HepG2 (cell line): ENCODE data around the gene SNRNP35. TPM values are rescaled to one million over a fixed set of nuclear protein-coding genes. Genes with fewer than 3 reads are reported as not detected.
A peak's percentile ranks its signal among the peaks of the same experiment; 100 is the strongest.

Source experiments
- CBFB ChIP-seq: sonication (generic); formaldehyde crosslinking; IDR thresholded peaks from 2 replicates; pipeline ENCODE4 v1.4.0; 2020; ENCODE audit warnings: missing genetic modification reagents
- CCDC6 ChIP-seq: sonication (generic); formaldehyde crosslinking; IDR thresholded peaks from 2 replicates; pipeline ENCODE4 v1.8.1; 2022; ENCODE audit warnings: mild to moderate bottlenecking, missing genetic modification reagents, moderate library complexity
- DR1 ChIP-seq: sonication (generic); formaldehyde crosslinking; IDR thresholded peaks from 2 replicates; pipeline ENCODE4 v1.8.0; 2021; ENCODE audit warnings: mild to moderate bottlenecking, missing genetic modification reagents, inconsistent platforms
- HHEX ChIP-seq: IDR thresholded peaks from 2 replicates; pipeline ENCODE4 v1.6.1; 2016; ENCODE audit warnings: control low read depth
- HNRNPLL ChIP-seq: fragments of 200-400 bp; formaldehyde crosslinking; IDR thresholded peaks from 2 replicates; pipeline ENCODE4 v1.6.1; 2017; ENCODE audit warnings: mild to moderate bottlenecking, low read depth, low read length; ENCODE audit not compliant: poor library complexity, severe bottlenecking
- MTF1 ChIP-seq: sonication (generic); formaldehyde crosslinking; IDR thresholded peaks from 2 replicates; pipeline ENCODE4 v1.5.0; 2020; ENCODE audit warnings: missing genetic modification reagents
- NFIC ChIP-seq: IDR thresholded peaks from 2 replicates; pipeline ENCODE4 v1.6.1; 2012; ENCODE audit warnings: mild to moderate bottlenecking, low read length, inconsistent platforms
- NFKB2 ChIP-seq: sonication (generic); formaldehyde crosslinking; IDR thresholded peaks from 2 replicates; pipeline ENCODE4 v1.4.0; 2020; ENCODE audit warnings: missing genetic modification reagents, borderline replicate concordance
- NR2F2 ChIP-seq: IDR thresholded peaks from 2 replicates; pipeline ENCODE4 v1.6.1; 2012; ENCODE audit warnings: low read depth, inconsistent platforms, borderline replicate concordance
- POGZ ChIP-seq: sonication (generic); formaldehyde crosslinking; IDR thresholded peaks from 2 replicates; pipeline ENCODE4 v1.4.0; 2020; ENCODE audit warnings: mild to moderate bottlenecking, missing genetic modification reagents
- RORA ChIP-seq: sonication (generic); formaldehyde crosslinking; IDR thresholded peaks from 2 replicates; pipeline ENCODE4 v1.5.0; 2020; ENCODE audit warnings: mild to moderate bottlenecking, missing genetic modification reagents, moderate library complexity
- SMYD3 ChIP-seq: sonication (generic); formaldehyde crosslinking; IDR thresholded peaks from 2 replicates; pipeline ENCODE4 v1.8.1; 2023; ENCODE audit warnings: mild to moderate bottlenecking, missing genetic modification reagents
- SP2 ChIP-seq: sonication (generic); formaldehyde crosslinking; IDR thresholded peaks from 2 replicates; pipeline ENCODE4 v1.5.1; 2020; ENCODE audit warnings: mild to moderate bottlenecking, missing genetic modification reagents
- TCF7 ChIP-seq: sonication (generic); IDR thresholded peaks from 2 replicates; pipeline ENCODE4 v1.6.1; 2016; ENCODE audit warnings: antibody characterized with exemption, low read depth
- ZNF121 ChIP-seq: sonication (generic); formaldehyde crosslinking; IDR thresholded peaks from 2 replicates; pipeline ENCODE4 v1.5.0; 2020; ENCODE audit warnings: mild to moderate bottlenecking, missing genetic modification reagents
- ZNF296 ChIP-seq: sonication (generic); formaldehyde crosslinking; conservative IDR thresholded peaks from 2 replicates; pipeline ENCODE4 v1.5.0; 2020; ENCODE audit warnings: mild to moderate bottlenecking, missing genetic modification reagents
- ZNF317 ChIP-seq: sonication (generic); formaldehyde crosslinking; IDR thresholded peaks from 2 replicates; pipeline ENCODE4 v1.5.0; 2020; ENCODE audit warnings: mild to moderate bottlenecking, missing genetic modification reagents
- ZNF788 ChIP-seq: sonication (generic); formaldehyde crosslinking; IDR thresholded peaks from 2 replicates; pipeline ENCODE4 v1.5.0; 2020; ENCODE audit warnings: mild to moderate bottlenecking, missing genetic modification reagents, borderline replicate concordance
- polyA plus RNA-seq, 8 experiments: library from polyadenylated mRNA; depleted of rRNA in 3 of 8; stranded (reverse) in 7 of 8; unstranded in 1 of 8; fragments of >200 nt; fragmentation: Illumina TruSeq in 4 of 8; extraction: Trizol in 4 of 8; gene quantifications; 2 replicates each; pipeline versions ENCODE4 v1.2.1 to v1.2.3, GENCODE V29; 2011 to 2016; ENCODE audit warnings: low read depth in 4 of 8, missing spikeins in 1 of 8, mixed read lengths in 1 of 8; ENCODE audit not compliant: insufficient read depth in 1 of 8
- total RNA-seq, 5 experiments: library from RNA; depleted of rRNA; stranded (reverse); fragments of >200 nt; fragmentation: Illumina TruSeq; extraction: Trizol; gene quantifications; 2 replicates each; pipeline ENCODE4 v1.2.3, GENCODE V29; 2016; ENCODE audit warnings: low read depth in 1 of 5
- TF ChIP-seq, protein P1 (sequence below): sonication (generic); formaldehyde crosslinking; IDR thresholded peaks from 2 replicates; pipeline ENCODE4 v1.8.0; 2022; ENCODE audit warnings: missing genetic modification reagents, mild to moderate bottlenecking, moderate library complexity, borderline replicate concordance
- TF ChIP-seq, protein P2 (sequence below): sonication (generic); formaldehyde crosslinking; IDR thresholded peaks from 2 replicates; pipeline ENCODE4 v1.5.0; 2020; ENCODE audit warnings: mild to moderate bottlenecking, missing genetic modification reagents, borderline replicate concordance
- TF ChIP-seq, protein P3 (sequence below): sonication (generic); formaldehyde crosslinking; IDR thresholded peaks from 2 replicates; pipeline ENCODE4 v1.8.0; 2022; ENCODE audit warnings: mild to moderate bottlenecking, missing genetic modification reagents, borderline replicate concordance
- TF ChIP-seq, protein P4 (sequence below): sonication (generic); formaldehyde crosslinking; conservative IDR thresholded peaks from 2 replicates; pipeline ENCODE4 v1.4.0; 2020; ENCODE audit warnings: missing genetic modification reagents

Gene SNRNP35
- total and polyA plus RNA-seq, 2 of the 13 experiments (the other 11 are each of a cell fraction or from before 2014, with no cell fraction given) = 11.3 to 22.6 TPM

DNA sequence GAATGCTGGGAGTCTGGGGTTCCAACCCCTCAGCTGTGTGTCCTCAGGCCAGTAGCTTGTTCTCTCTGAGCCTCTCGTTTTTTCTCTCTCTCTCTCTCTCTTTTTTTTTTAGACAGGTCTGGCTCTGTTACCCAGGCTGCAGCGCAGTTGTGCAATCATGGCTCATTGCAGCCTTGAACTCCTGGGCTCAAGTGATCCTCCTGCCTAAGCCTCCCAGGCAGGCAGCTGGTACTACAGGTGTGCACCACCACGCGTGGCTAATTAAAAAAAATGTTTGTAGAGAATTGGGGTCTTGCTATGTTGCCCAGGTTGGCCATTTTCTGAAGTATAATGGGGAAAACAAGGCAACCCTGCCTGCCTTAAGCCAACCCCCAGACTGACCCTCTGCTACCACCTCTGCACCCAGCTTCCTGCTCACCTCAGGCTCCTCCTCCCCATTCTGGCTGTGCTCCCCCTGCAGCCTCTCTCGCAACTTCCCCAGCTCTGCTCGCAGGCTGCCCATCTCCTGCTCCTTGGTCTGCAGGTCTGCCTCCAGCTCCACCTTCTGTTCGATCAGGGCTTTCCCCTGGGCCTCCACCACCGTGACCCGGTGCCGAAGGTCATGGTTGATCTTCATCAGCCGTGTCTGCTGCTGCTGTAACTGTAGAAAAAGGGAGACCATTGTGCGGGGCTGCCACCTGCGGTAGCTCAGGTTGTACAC, 40.3 kb downstream of the SNRNP35 start (continued):
- TF ChIP-seq ZNF121 = peak; percentile 91
- TF ChIP-seq SMYD3 (CRISPR knock-in tag) = no peak
- TF ChIP-seq, protein P1, sequence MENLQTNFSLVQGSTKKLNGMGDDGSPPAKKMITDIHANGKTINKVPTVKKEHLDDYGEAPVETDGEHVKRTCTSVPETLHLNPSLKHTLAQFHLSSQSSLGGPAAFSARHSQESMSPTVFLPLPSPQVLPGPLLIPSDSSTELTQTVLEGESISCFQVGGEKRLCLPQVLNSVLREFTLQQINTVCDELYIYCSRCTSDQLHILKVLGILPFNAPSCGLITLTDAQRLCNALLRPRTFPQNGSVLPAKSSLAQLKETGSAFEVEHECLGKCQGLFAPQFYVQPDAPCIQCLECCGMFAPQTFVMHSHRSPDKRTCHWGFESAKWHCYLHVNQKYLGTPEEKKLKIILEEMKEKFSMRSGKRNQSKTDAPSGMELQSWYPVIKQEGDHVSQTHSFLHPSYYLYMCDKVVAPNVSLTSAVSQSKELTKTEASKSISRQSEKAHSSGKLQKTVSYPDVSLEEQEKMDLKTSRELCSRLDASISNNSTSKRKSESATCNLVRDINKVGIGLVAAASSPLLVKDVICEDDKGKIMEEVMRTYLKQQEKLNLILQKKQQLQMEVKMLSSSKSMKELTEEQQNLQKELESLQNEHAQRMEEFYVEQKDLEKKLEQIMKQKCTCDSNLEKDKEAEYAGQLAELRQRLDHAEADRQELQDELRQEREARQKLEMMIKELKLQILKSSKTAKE (CRISPR knock-in tag) = peak; percentile 74; the same call in 1 of the 2 replicates
- TF ChIP-seq, protein P2, sequence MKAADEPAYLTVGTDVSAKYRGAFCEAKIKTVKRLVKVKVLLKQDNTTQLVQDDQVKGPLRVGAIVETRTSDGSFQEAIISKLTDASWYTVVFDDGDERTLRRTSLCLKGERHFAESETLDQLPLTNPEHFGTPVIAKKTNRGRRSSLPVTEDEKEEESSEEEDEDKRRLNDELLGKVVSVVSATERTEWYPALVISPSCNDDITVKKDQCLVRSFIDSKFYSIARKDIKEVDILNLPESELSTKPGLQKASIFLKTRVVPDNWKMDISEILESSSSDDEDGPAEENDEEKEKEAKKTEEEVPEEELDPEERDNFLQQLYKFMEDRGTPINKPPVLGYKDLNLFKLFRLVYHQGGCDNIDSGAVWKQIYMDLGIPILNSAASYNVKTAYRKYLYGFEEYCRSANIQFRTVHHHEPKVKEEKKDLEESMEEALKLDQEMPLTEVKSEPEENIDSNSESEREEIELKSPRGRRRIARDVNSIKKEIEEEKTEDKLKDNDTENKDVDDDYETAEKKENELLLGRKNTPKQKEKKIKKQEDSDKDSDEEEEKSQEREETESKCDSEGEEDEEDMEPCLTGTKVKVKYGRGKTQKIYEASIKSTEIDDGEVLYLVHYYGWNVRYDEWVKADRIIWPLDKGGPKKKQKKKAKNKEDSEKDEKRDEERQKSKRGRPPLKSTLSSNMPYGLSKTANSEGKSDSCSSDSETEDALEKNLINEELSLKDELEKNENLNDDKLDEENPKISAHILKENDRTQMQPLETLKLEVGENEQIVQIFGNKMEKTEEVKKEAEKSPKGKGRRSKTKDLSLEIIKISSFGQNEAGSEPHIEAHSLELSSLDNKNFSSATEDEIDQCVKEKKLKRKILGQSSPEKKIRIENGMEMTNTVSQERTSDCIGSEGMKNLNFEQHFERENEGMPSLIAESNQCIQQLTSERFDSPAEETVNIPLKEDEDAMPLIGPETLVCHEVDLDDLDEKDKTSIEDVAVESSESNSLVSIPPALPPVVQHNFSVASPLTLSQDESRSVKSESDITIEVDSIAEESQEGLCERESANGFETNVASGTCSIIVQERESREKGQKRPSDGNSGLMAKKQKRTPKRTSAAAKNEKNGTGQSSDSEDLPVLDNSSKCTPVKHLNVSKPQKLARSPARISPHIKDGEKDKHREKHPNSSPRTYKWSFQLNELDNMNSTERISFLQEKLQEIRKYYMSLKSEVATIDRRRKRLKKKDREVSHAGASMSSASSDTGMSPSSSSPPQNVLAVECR = no peak; the same call in 1 of the 2 replicates
- no peak for TF ChIP-seq MTF1 (CRISPR knock-in tag)
- TF ChIP-seq ZNF296 (CRISPR knock-in tag) = no peak
- no peak for TF ChIP-seq RORA
- no peak for TF ChIP-seq CCDC6 (CRISPR knock-in tag)
- TF ChIP-seq NR2F2 = peak; percentile 61; the same call in 1 of the 2 replicates
- TF ChIP-seq SP2 (CRISPR knock-in tag) = no peak
- TF ChIP-seq DR1 (CRISPR knock-in tag) = no peak
- no peak for TF ChIP-seq TCF7
- TF ChIP-seq HNRNPLL = no peak
- TF ChIP-seq, protein P3, sequence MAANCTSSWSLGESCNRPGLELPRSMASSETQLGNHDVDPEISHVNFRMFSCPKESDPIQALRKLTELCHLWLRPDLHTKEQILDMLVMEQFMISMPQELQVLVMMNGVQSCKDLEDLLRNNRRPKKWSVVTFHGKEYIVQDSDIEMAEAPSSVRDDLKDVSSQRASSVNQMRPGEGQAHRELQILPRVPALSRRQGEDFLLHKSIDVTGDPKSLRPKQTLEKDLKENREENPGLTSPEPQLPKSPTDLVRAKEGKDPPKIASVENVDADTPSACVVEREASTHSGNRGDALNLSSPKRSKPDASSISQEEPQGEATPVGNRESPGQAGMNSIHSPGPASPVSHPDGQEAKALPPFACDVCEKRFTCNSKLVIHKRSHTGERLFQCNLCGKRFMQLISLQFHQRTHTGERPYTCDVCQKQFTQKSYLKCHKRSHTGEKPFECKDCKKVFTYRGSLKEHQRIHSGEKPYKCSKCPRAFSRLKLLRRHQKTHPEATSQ = no peak
- TF ChIP-seq HHEX (CRISPR knock-in tag) = no peak
- TF ChIP-seq, protein P4, sequence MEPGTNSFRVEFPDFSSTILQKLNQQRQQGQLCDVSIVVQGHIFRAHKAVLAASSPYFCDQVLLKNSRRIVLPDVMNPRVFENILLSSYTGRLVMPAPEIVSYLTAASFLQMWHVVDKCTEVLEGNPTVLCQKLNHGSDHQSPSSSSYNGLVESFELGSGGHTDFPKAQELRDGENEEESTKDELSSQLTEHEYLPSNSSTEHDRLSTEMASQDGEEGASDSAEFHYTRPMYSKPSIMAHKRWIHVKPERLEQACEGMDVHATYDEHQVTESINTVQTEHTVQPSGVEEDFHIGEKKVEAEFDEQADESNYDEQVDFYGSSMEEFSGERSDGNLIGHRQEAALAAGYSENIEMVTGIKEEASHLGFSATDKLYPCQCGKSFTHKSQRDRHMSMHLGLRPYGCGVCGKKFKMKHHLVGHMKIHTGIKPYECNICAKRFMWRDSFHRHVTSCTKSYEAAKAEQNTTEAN (CRISPR knock-in tag) = no peak
- no peak for TF ChIP-seq CBFB
- no peak for TF ChIP-seq NFIC
- peak; percentile 61; the same call in 1 of the 2 replicates for TF ChIP-seq ZNF788 (CRISPR knock-in tag)
- peak; percentile 41; the same call in 1 of the 2 replicates for TF ChIP-seq POGZ (CRISPR knock-in tag)
- TF ChIP-seq ZNF317 = no peak
- 0 out of 2 replicates have a peak, but pooled peaks have one; percentile 48 for TF ChIP-seq NFKB2 (CRISPR knock-in tag)
